CD4-positive, alpha-beta T cell treated with Interleukin-1 beta for 1 hour (primary cell): Measurements from ENCODE around the gene OSBPL8.

ENCODE experiments used
- DNase-seq, 2 donors: peaks; one replicate each; pipeline ENCODE4 v3.0.0-alpha.2; 2020 to 2022

OSBPL8 gene

DNA sequence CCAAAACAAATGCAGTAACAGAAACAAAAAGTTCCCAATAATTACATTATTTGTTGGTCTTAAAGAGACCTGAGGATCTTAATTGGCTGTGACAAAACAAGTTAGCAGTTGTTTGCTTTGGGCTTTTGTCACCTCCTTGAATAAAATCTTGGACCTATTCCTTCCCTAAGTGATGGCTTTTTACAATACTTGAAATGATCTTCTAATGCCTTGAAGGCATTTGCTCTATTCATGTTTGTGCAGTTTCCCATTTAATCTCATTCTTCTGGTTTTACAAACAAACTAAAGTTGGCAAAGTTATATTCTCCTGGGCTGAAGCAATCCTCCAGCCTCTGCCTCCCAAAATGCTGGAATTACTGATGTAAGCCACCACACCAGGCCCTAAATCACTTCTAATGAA, 98.8 kb downstream of the OSBPL8 start:
- DNase-seq, result no peak

DNA sequence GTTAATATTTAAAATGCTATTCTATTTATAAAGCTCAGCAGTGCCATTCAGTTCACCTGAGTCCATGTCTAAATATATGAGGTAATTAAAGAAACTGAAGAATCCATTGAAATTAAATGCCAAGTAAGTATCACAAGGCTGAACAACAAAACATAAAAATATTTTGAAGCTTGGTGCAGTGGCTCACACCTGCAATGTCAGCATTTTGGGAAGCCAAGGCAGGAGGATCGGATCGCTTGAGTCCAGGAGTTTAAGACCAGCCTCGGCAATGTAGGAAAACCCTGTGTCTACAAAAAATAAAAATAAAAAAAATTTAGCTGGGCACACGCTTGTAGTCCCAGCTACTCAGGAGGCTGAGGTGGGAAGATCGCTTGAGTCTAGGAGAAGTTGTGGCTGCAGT, 101.8 kb downstream of the OSBPL8 start:
- DNase-seq, result no peak

DNA sequence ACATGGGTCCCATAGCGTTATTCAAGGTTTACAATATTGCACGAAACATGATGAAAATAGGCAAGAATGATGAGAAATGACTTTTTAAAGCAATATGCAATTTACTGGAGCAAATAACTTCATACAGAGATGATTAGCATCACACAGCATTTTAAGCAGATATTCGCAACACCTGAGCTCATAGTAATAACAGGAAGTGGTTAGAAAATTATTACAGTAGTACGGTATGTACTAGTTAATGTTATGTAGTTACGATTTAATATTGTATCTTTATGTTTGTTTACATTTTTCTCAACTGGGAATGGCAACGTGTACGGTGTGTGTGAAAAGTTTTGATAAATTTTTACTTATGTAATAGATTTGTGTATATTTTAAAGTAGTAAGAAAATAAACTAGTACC, 102.6 kb downstream of the OSBPL8 start:
- peak in 1 of 2 donors; percentile 33 for DNase-seq

DNA sequence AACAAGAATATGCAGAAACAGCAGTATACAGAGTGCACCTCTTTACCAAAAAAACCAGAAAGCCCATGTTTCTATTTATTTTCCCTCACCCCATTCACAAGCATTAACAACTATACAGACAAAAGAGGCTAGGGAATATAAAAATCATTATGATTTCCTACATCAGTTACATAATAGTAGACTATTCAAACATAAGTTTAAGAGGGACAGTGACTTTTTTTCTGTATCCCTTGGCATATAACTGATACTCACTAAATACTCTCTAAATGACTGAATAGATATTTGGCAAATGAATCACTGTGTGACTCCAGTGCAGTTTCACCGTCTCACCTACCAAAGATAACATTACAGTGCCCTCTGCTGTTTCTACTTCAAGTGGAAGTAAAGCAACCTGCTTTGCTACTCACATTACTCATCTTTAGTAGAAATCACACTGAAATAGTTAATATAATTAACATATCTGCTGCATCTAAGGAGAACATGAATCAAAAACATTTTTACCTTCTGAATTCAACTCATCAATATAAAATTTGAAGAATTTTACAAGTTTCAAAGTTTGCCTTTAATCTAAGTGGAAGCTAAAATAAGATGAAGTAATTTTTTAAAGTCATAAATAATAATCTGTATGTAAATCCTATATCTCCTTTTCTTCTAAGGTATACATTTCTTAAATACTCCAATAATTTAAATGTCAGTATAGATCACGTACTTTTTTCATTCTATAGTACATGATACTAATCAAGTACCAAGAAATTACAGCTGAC, 103.8 kb downstream of the OSBPL8 start:
- DNase-seq, result peak; percentile 8 to 63

DNA sequence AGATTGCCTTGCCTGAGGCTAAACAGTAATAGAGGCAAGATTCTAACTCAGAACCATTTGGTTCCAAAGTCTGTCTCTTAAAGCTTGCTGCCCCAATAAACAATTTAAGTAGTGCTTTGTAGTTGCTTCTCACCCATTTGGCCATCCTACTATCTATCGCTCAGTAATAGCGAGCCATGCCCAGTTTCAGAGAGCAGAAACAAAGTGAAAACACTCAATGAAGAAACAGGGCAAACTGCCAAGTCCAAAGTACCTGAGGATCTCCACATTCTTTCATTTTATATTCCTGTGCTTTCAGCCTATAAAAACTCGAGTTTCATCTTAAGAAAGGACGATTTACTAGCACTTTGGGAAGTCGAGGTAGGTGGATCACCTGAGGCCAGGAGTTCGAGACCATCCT, 108.0 kb downstream of the OSBPL8 start:
- no peak for DNase-seq

DNA sequence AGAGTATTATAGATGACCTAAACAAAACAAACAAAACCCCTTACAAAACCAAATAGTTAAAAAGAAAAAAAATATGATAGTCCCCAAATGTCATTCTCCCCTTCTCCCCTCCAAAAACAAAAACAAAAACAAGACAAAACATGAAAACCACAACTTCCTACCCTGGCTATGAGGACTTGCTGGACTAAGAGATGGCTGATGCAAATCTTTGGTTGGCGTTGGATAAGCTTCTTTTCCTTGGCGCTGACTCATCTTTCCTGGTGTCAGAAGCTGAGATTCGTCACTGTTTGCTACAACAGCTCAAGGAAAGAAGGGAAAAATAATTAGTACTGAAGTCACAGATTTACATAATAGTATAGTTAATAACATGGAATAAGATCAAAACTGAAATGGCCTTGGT, 108.9 kb downstream of the OSBPL8 start:
- peak in 1 of 2 donors; percentile 19 for DNase-seq

DNA sequence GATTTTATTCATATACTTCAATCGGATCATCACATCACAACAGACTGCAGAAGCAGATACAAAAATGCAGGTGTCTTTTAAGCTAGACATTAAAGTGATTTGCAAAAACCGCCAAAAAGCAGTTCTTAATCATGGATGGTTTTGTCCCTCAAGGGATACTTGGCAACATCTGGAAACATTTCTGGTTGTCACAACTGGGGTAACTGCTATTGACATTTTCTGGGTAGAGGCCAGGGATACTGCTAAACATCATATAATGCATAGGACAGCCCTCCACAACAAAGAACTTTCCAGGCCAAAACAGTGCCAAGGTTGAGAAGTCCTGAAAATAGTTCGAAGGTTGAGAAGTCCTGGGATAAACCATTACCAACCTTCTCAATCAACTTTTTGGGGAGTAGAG, 109.6 kb downstream of the OSBPL8 start:
- no peak for DNase-seq

DNA sequence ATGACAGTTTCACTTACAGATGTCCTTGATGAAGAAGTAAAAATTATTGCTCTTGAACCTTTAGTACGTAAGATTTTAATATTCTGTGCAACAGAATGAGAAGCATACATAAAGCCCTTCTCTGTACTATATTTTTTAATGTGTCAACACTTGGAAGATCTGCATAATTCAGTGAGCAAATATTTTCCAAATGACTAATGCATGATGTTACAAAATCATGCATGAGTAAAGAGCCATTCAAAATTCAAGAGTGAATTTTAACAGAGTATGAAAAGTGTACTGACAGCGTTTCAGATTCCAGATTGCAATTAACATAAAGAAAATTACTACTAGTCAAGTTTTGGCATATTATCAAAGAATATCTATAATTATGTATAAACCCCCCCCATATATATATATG, 110.0 kb downstream of the OSBPL8 start:
- no peak for DNase-seq

DNA sequence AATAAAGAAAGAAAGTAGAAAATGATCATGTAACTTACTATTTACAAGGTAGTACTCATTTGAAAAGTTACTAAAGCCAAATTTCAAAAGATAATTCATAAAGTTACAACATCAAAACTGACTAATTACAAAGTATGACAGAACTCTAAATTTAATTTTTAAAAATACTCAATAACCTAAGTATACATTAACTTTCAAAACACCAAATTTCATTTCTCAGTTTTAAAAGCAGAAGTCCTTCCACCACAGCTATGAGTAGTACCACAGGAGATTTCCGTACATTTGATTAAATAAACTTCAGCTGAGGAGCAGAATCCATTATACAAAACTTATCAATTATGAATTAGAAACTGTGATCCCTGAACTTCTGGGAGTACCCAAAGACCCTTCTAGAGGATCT, 110.6 kb downstream of the OSBPL8 start:
- DNase-seq, result no peak

DNA sequence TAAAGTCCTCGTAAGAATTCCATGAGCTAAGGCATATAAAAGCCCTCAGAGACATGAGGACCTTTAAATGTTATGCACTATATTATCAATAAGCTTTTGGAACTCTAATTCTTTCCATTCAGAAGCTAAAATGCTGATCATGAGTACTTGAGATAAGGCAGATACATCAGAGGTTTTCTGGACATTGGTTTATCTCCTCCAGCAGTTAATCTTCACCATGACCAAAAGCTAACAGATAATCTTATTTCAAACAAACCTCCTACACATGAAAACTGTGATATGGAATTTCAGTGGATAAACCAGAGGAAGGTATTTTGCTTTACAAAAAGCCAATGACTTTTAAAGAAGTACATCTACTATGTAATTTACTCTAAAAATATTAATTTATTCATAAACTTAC, 113.5 kb downstream of the OSBPL8 start:
- DNase-seq, result no peak

DNA sequence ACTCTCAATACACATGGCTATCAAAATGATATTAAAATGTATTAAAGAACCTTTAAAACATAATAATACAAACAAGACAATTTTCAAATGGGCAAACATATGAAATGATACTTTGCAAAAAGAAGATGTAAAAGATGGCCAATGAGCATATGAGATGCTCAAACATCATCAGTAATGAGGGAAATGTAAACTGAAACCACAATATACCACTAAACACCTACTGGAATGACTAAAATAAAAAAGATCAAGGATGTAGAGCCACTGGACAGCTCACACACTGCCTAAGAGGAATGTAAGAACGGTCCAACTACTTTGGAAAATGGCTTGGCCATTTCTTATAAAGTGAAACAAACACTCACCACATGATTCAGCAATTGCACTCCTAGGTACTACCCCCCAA, 114.1 kb downstream of the OSBPL8 start:
- no peak for DNase-seq

DNA sequence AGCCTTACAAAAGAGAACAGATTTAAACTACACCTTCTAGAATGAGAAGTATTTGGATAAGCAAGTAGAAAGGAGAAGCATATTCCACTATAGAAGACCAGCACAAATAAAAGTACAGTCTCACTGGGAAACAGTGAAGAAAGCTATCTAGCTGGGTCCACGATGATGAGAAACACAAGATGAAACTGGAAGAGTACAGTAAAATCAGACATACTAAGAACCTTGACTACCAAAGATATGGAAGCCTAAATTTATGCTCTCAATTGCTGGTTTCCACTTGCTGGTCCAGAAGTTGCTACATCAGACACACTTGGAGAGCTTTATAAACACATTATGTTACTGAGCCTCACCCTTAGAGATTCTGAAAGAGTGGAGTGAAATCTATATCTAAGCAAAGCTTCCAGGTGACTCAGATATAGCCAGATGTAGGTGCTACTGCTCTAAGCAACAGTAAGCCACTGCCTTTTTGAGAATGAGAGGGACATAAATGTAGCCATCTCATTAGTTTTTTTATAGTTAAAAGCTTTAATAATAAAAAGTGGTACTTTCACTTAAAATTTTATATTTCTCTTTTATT, 115.1 kb downstream of the OSBPL8 start:
- no peak for DNase-seq

DNA sequence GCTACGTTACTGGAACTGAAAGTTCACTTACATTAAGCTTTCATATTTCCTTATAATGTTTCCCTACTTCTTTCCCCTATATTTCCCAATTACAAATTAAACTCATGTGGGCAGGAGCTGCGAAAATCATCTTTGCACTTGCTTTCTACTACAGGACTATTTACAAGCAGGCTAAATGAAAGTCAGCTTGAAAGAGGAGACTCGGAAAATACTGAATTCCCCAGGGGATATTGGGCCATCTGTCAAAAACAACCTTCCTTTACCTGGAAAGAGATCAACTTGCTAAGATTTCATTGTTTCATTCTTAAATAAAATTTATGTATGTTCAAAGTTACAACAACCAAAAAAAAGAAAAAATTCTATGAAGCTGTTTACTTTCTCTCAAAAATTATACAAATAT, 118.6 kb downstream of the OSBPL8 start:
- no peak for DNase-seq

DNA sequence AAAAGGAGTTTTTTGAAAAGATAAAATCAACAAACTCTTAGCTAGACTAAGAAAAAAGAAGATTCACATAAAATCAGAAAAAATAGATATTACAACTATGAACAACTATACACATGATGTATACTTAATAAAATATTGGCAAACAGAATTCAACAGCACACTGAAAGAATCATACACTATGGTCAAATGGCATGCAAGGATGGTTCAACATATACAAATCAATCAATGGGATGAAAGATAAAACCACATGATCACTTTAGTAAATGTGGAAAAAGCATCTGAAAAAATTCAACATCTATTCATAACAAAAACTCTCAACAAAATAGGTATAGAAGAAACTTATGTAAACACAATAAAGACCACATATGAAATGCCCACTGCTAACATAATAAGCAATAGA, 126.8 kb downstream of the OSBPL8 start:
- no peak for DNase-seq

DNA sequence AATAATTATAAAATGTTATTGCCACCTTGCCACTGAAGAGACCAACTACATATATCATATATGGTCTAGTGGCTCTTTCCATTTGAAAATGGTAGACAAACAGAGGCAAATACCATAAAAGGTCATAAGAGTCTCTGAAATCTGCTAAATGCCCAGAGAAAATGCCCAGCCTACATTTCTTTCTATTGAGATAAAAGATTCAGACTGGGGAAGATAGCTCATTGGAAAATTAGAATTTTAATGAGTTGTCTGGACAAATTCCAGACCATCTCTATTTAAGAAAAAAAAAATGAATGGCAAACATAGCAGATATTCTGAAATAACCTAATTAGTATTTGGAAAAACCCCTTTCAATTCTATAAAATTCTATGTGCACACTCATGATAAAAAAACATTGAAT, 131.5 kb downstream of the OSBPL8 start:
- no peak for DNase-seq

DNA sequence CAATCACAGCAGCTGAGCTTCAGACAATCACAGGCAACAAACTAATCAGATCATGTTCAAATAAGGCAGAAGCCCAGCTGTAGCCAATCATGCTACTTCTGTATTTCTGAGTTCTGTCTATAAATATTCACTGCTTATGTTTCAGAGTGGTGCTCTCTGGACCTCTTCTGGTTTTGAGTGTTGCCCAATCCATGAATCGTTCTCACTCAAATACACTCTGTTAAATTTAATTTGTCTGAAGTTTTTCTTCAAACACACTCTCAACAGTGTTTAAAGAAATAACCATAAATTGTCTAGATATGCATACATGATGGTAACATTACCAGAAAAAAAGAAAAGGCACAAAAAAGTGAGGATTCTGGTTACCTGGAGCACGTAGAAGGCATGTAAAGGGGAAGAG, 133.4 kb downstream of the OSBPL8 start:
- DNase-seq, result no peak

DNA sequence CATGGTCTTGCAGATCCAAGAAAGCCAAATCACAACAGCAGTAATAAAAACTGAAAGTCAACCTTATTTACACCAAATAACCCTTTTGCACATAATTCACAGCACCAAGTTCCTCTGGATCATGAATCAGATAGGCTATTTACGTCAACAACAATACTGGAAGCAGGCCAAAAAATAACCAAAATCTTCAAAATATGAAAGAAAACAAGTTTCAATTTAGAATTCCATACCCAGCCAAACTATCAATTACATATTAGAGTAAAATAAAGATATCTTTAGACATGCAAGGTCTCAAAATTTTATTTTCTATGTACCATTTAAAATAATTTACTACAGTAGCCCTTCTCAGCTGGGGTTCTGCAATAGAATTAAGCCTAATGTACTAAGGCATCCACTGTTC, 134.6 kb downstream of the OSBPL8 start:
- DNase-seq, result no peak

DNA sequence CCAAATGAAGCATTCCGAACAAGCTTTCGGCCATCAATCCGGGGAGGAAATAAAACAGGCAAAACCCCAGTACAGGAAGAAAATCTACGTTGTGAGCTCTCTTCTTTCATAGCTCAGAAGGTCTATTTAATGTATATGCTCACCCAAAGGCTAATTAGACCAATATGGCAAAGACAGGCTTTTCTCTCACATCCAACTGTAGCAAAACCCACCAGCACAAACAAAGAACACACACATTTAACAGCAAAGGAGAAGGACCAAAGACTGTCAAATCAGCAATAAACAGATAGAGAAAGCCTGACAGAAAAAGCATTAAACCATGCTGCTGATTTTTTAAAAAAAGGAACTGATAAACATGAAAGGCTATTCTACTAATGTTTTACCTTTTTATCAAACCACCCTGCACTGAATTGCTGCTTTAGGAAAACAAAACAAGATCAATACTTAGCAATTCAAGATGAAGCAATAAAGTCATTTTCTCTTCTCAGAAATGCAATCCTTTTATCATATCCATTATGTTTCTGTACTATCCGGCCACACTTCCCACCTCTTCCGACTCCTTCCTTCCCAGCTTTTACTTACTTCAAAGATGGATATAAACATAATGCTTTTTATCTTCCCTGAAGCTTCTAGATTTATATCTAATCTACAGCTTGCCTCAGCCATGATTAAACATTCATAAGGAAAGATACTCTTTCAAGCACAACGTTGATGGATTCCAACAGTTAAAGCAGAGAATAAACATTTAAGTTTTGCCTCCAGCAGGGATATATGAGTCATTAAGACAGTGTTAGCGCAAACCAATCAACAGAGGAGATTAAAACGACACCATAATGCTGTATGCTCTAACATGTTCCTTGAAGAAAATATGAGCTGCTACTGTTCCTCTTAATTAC, 136.8 kb downstream of the OSBPL8 start:
- DNase-seq, result no peak

DNA sequence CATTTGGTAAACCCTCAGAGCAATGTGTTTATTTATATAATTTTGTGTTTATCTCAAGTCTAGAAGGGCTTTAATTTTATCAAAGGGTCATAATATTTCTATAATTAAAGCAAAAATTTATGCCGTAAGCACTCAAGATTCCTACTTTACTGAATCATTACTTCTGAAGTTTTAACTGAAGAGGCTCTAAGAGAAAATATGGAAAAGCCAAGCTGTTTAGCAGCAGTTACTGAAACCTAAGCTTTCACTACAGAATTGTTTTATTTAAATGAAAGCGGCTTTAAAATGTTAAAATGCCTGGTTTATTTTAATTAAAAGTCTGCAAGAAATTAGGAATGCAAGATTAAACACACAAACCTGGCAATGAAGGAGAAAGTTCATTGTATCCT, 137.4 kb downstream of the OSBPL8 start:
- no peak for DNase-seq

DNA sequence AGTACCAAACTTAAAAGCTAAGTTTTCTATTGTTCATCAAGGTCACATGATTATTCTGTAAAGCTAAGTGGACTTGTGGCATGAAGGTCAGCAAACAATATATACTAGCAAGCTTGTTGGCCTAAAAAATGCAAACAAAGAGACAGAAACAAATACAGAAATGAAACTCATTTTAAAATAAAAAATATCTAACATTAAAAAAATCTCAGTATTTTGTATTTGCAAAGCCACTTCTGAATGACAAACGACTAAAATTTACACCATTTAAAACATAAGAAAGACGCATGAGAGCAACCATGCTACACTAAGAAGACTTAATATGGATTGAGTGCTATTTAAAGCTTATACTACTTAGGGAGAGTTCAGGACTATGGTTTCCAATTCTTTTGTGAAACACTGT, 138.5 kb downstream of the OSBPL8 start:
- no peak for DNase-seq

DNA sequence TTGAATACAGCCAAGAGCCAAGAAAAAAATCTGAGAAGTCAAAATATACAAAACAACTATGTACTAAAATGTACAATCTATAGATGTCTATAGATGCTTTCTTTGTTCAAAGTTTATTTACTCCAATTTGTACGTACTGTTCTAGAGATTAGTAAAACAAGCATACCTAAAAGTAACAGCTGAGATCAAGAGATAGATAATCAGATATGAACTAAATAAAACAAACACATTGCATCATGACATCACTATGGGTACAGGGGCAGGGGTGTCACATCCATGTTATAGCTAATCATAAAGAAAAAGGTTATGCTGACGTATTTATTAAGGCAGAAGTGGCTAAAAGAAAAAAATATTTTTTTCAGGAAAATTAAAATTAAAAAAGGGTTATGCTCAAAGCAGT, 139.3 kb downstream of the OSBPL8 start:
- DNase-seq, result no peak

DNA sequence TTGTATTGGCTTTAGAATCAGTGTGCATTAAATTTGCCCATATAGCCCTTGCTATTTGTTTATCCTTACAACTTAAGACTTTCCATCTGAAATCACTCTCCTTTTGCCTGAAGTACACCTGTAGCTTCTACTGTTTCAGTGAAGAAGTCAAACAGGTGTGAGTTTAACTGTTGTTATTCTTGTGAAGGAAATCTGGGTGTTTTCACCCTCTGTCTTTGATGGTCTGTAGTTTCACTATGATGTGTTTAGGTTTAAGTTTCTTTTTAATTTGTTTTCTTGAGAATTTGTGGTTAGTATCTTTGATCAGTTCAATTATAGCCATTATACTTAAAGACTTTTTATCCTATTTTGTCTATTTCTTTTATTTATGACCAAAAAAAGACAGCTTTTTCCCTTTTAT, 142.5 kb downstream of the OSBPL8 start:
- DNase-seq, result no peak

DNA sequence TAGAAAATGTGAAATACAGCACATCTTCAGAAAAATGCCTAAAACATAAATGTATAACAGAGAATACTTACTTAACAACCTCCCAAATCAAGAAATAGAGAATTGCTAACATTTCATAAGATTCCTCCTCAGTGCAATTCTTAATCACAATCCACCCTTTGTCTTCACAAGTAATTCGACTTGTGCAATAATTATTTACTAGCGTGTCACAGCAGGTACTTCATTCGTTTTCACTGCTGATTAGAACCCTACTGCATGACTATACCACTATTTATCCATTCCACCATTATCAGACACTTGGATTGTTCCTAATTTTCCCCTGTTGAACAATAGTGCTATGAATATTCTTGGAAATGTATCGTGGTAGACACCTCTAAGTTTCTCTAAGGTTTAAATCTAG, 146.4 kb downstream of the OSBPL8 start:
- DNase-seq, result no peak

DNA sequence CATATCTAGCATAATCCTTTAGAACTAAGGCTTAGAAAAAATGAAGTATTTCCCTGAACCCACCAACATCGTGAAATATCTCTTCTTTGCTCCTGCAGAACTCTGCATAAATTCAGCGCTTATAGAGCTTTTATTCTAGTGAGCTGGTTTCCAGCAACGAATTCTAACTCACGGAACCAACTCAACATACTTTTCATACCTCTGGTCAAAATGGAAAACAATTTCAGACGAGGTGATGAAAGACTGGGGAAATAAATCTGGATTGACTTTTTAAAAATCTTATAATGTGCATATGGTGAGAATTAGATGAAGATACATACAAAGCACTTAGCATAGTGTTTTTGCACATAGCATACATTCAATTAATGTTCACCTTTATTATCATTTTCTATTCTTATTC, 148.8 kb downstream of the OSBPL8 start:
- DNase-seq, result no peak
